Keratinocyte (primary cell): ENCODE measurements around the gene SLC1A3. TPM values are rescaled to one million over a fixed set of nuclear protein-coding genes. Genes with fewer than 3 reads are reported as not detected.

Experiments
- DNase-seq: peaks from one replicate; pipeline ENCODE4 v3.0.0-alpha.2; 2011; ENCODE audit warnings: low read depth, missing footprints, low spot score
- FAIRE-seq: peaks from 2 replicates; lab custom pipeline; 2011; peaks lifted over from hg19 to GRCh38; lab: Jason Lieb, UNC
- H2AFZ ChIP-seq: 2 replicates; pipeline ENCODE4 v1.6.0; 2012; ENCODE audit warnings: low read length, control low read depth, inconsistent platforms; ENCODE audit not compliant: control insufficient read depth
- H3K27ac ChIP-seq: 2 replicates; pipeline ENCODE4 v1.5.1; 2011; ENCODE audit warnings: low read length; ENCODE audit not compliant: control insufficient read depth, insufficient read depth
- H3K27me3 ChIP-seq: 3 replicates; pipeline ENCODE4 v1.6.0; 2011; ENCODE audit warnings: low read length; ENCODE audit not compliant: control insufficient read depth, insufficient read depth; ENCODE audit errors: extremely low read depth
- H3K36me3 ChIP-seq, 2 experiments: 2 replicates in 1 of 2; 3 replicates in 1 of 2; pipeline ENCODE4 v1.5.1; 2011; ENCODE audit warnings: low read length in 2 of 2, mild to moderate bottlenecking in 1 of 2; ENCODE audit not compliant: control insufficient read depth in 2 of 2, insufficient read depth in 2 of 2; ENCODE audit errors: extremely low read depth in 1 of 2
- H3K4me1 ChIP-seq: 3 replicates; pipeline ENCODE4 v1.5.1; 2011; ENCODE audit warnings: low read length; ENCODE audit not compliant: control insufficient read depth, insufficient read depth; ENCODE audit errors: extremely low read depth
- H3K4me2 ChIP-seq: 3 replicates; pipeline ENCODE4 v1.6.0; 2011; ENCODE audit warnings: low read depth, low read length; ENCODE audit not compliant: control insufficient read depth, insufficient read depth; ENCODE audit errors: extremely low read depth
- H3K4me3 ChIP-seq, 3 experiments: fragments of 200-600 bp in 1 of 3; sonication (generic) in 1 of 3; 2 replicates in 2 of 3; 3 replicates in 1 of 3; pipeline ENCODE4 v1.5.1; 2011 to 2016; ENCODE audit warnings: low read length in 3 of 3, mild to moderate bottlenecking in 3 of 3, control low read depth in 2 of 3, inconsistent platforms in 1 of 3, low read depth in 1 of 3, mixed read lengths in 1 of 3, mixed run types in 1 of 3, moderate library complexity in 1 of 3; ENCODE audit not compliant: control insufficient read depth in 2 of 3, insufficient read depth in 2 of 3; ENCODE audit errors: extremely low read depth in 1 of 3
- H3K79me2 ChIP-seq: 2 replicates; pipeline ENCODE4 v1.6.0; 2012; ENCODE audit warnings: low read length; ENCODE audit not compliant: control insufficient read depth, insufficient read depth
- H3K9ac ChIP-seq: 3 replicates; pipeline ENCODE4 v1.6.0; 2011; ENCODE audit warnings: low read length; ENCODE audit not compliant: control insufficient read depth, insufficient read depth; ENCODE audit errors: extremely low read depth
- H3K9me1 ChIP-seq: 3 replicates; pipeline ENCODE4 v1.6.0; 2011; ENCODE audit warnings: low read length; ENCODE audit not compliant: control insufficient read depth, insufficient read depth; ENCODE audit errors: extremely low read depth
- H3K9me3 ChIP-seq: 2 replicates; pipeline ENCODE4 v1.5.1; 2012; ENCODE audit warnings: low read depth, low read length; ENCODE audit not compliant: control insufficient read depth
- H4K20me1 ChIP-seq: 3 replicates; pipeline ENCODE4 v1.6.0; 2011; ENCODE audit warnings: low read length; ENCODE audit not compliant: control insufficient read depth, insufficient read depth; ENCODE audit errors: extremely low read depth
- EZH2 ChIP-seq: IDR thresholded peaks from one replicate; pipeline ENCODE4 v1.6.1; 2012; ENCODE audit warnings: inconsistent platforms, mild to moderate bottlenecking, low read length, moderate library complexity
- dilution Hi-C: fragments of 300-500 bp; cut with MboI; formaldehyde crosslinking; loops from one replicate; pipeline ENCODE4 v1.7.0; 2020; ENCODE audit warnings: low sequenced_read_pairs; ENCODE audit not compliant: extremely low pct_ligation_motif_present
- polyA plus RNA-seq, 5 experiments: library from polyadenylated mRNA; depleted of rRNA in 3 of 5; stranded (reverse) in 3 of 5; stranded (forward) in 1 of 5; unstranded in 1 of 5; fragments of >200 nt; gene quantifications; 1 replicate in 1 of 5; 2 replicates in 3 of 5; 3 replicates in 1 of 5; pipeline versions ENCODE4 v1.2.1 to v1.2.3, GENCODE V29; 2011 to 2012; ENCODE audit warnings: missing spikeins in 2 of 5, low read depth in 1 of 5, low replicate concordance in 1 of 5
- TF ChIP-seq, protein P1 (sequence below), 3 experiments: IDR thresholded peaks in 1 of 3; conservative IDR thresholded peaks in 1 of 3; optimal IDR thresholded peaks in 1 of 3; 2 replicates in 2 of 3; 3 replicates in 1 of 3; pipeline versions ENCODE3 to v1.5.1; 2011; ENCODE audit warnings: low read length in 3 of 3, mild to moderate bottlenecking in 3 of 3, moderate library complexity in 2 of 3, control low read depth in 1 of 3, inconsistent platforms in 1 of 3; ENCODE audit not compliant: insufficient read depth in 2 of 3; ENCODE audit errors: extremely low read depth in 1 of 3

Gene SLC1A3
- polyA plus RNA-seq, 1 donor (not counting 4 experiments of a cell fraction or from before 2014, with no cell fraction given), result 22.2 TPM

DNA sequence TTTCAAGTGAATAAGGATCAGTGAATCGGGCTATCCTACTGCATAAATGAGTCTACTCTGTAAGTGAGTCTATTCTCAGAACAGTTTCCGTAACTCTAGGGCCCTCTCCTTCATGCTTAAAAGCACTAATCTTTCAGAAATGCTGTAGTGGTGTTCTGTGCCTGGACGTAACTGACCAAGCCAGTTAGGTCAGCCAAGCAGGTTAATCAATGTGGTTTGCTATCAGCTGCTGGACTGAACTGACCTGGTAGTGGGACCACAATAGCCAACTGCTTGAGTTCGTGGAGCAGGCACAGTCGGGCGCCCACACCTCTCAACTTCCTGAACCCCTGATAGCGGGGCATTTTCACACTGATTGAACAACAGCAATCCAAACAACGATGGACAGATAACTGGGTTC lies 6.8 kb downstream of the SLC1A3 start:
- Histone ChIP-seq H3K4me1 (peaks cover 11% of the 10 kb centered on the region), H3K9ac (no peak overlapping the region), H3K9me3 (no peaks in the 10 kb centered on the region), H3K4me2 (no peak overlapping the region), H3K36me3 (peaks cover 7 to 12% of the 10 kb centered on the region in 2 experiments), H3K27ac (no peak overlapping the region), H3K9me1 (no peaks in the 10 kb centered on the region), H4K20me1 (no peaks in the 10 kb centered on the region), H3K27me3 (no peaks in the 10 kb centered on the region), H2AFZ (no peak overlapping the region), H3K4me3 (no peak overlapping the region), H3K79me2 (peaks cover 14% of the 10 kb centered on the region)
- dilution Hi-C loops, result no loop called here
- FAIRE-seq (no peak), DNase-seq (no peak)
- TF ChIP-seq, protein P1, sequence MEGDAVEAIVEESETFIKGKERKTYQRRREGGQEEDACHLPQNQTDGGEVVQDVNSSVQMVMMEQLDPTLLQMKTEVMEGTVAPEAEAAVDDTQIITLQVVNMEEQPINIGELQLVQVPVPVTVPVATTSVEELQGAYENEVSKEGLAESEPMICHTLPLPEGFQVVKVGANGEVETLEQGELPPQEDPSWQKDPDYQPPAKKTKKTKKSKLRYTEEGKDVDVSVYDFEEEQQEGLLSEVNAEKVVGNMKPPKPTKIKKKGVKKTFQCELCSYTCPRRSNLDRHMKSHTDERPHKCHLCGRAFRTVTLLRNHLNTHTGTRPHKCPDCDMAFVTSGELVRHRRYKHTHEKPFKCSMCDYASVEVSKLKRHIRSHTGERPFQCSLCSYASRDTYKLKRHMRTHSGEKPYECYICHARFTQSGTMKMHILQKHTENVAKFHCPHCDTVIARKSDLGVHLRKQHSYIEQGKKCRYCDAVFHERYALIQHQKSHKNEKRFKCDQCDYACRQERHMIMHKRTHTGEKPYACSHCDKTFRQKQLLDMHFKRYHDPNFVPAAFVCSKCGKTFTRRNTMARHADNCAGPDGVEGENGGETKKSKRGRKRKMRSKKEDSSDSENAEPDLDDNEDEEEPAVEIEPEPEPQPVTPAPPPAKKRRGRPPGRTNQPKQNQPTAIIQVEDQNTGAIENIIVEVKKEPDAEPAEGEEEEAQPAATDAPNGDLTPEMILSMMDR (optimal IDR thresholded peaks at IDR 0.05 in 1 of 3, IDR thresholded peaks at IDR 0.05 in 1 of 3, conservative IDR thresholded peaks at IDR 0.05 in 1 of 3; ENCODE audit: extremely low read depth in 1 of 3, insufficient read depth in 2 of 3, low read length in 3 of 3), result no peak
- TF ChIP-seq EZH2, result no peak

DNA sequence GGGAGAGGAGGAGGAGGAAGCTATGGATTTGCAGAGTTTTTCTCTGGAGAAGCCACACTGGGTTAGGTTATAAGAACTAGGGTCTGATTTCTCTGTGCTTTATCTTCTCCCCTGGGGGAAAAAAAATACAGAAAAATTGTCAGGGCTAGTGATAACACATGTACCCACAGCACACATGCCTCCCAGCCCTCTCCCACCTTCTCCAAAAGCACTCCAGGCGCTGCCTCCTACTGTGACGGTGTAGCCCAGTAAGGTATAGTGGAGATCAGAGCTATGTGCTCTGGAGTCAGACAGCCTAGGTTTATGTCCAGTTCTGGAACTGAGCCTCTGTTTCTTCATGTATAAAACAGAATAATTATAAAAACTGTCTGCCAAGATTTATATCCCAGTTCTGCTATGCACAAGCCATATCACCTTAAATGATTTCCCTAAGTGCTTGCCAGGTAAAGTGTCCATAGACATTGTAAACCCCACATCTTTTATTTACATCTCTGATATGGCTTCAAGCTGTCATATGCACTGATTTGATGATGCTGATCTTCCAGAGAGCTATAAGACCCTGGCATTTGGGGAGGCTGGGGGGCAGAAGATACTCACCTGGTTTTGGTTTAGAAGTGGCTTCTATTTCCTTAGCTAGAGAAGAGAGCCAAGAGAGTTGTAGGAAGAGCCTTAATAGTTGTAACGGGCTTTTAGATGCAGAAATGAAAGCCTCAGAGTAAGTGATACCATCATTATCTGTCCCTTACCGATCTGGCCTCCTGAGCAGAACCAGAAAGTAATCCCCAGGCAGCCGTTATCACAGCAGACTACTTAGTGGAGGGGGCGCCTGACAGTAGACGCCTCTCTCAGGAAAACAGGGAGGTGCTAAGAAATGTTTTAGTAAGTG lies 7.6 kb downstream of the SLC1A3 start:
- dilution Hi-C loops, result no loop called here
- no peaks in the 10 kb centered on the region for H3K9me1 ChIP-seq
- TF ChIP-seq, protein P1 (optimal IDR thresholded peaks at IDR 0.05 in 1 of 3, IDR thresholded peaks at IDR 0.05 in 1 of 3, conservative IDR thresholded peaks at IDR 0.05 in 1 of 3; ENCODE audit: extremely low read depth in 1 of 3, insufficient read depth in 2 of 3, low read length in 3 of 3), result no peak
- TF ChIP-seq EZH2, result no peak
- no peak for FAIRE-seq
- H3K36me3 ChIP-seq, result peaks cover 7 to 12% of the 10 kb centered on the region in 2 experiments
- H2AFZ ChIP-seq, result no peak overlapping the region
- H3K27me3 ChIP-seq, result no peaks in the 10 kb centered on the region
- no peak overlapping the region for H3K4me2 ChIP-seq
- H3K9me3 ChIP-seq, result no peaks in the 10 kb centered on the region
- H4K20me1 ChIP-seq, result no peaks in the 10 kb centered on the region
- H3K4me3 ChIP-seq, result no peak overlapping the region
- peaks cover 11% of the 10 kb centered on the region for H3K79me2 ChIP-seq
- DNase-seq, result no peak
- H3K27ac ChIP-seq, result no peak overlapping the region
- peaks cover 8% of the 10 kb centered on the region for H3K4me1 ChIP-seq
- H3K9ac ChIP-seq, result no peak overlapping the region
